Vagina (tissue), 2 donors: Measurements from ENCODE around the gene CA5A.

Experiments
- CTCF ChIP-seq, 3 experiments: fragments of 450-650 bp in 2 of 3; fragments of 200-600 bp in 1 of 3; sonication (generic) in 1 of 3; IDR thresholded peaks; one replicate each; pipeline ENCODE4 v1.5.1; 2017 to 2019; ENCODE audit warnings: antibody characterized with exemption in 3 of 3, mild to moderate bottlenecking in 2 of 3, moderate library complexity in 2 of 3
- POLR2A ChIP-seq, 2 donors: fragments of 450-650 bp; IDR thresholded peaks; one replicate each; pipeline ENCODE4 v1.6.1; 2017; ENCODE audit warnings: antibody characterized with exemption in 2 of 2, mild to moderate bottlenecking in 2 of 2, moderate library complexity in 2 of 2
- POLR2AphosphoS5 ChIP-seq, 2 donors: sonication (generic); formaldehyde crosslinking; IDR thresholded peaks; one replicate each; pipeline ENCODE4 v1.9.0; 2017; ENCODE audit warnings: antibody characterized with exemption in 2 of 2, mild to moderate bottlenecking in 2 of 2, low read depth in 1 of 2; ENCODE audit not compliant: insufficient read depth in 1 of 2

GRCh38 chr16:87955302-87956097 lies 19.2 kb upstream of the CA5A start:
- TF ChIP-seq POLR2A (IDR thresholded peaks at IDR 0.05), result no peak
- TF ChIP-seq CTCF (IDR thresholded peaks at IDR 0.05), result no peak
- no peak for TF ChIP-seq POLR2AphosphoS5 (IDR thresholded peaks at IDR 0.05; ENCODE audit: insufficient read depth in 1 of 2, low read depth in 1 of 2)
